HepG2 (cell line): ENCODE results near the gene NEK6. TPM values are rescaled to one million over a fixed set of nuclear protein-coding genes. Genes with fewer than 3 reads are reported as not detected.

ENCODE experiments used
- ARID5B ChIP-seq: IDR thresholded peaks from 2 replicates; pipeline ENCODE4 v1.4.0; 2020; ENCODE audit warnings: mild to moderate bottlenecking, missing genetic modification reagents
- ATRX ChIP-seq: sonication (generic); formaldehyde crosslinking; IDR thresholded peaks from 2 replicates; pipeline ENCODE4 v1.4.0; 2020; ENCODE audit warnings: missing genetic modification reagents, borderline replicate concordance
- CEBPB ChIP-seq: IDR thresholded peaks from 2 replicates; pipeline ENCODE4 v1.6.1; 2011; ENCODE audit warnings: low read depth, low read length, improper control_type of control experiment, borderline replicate concordance
- FOXA3 ChIP-seq: IDR thresholded peaks from 2 replicates; pipeline ENCODE4 v1.6.1; 2016; ENCODE audit warnings: missing genetic modification reagents, missing compliant biosample characterization
- FOXO1 ChIP-seq: sonication (generic); formaldehyde crosslinking; IDR thresholded peaks from 2 replicates; pipeline ENCODE4 v1.4.0; 2020; ENCODE audit warnings: missing genetic modification reagents
- FOXP1 ChIP-seq, 2 experiments: fragments of 450-650 bp in 1 of 2; IDR thresholded peaks; 2 replicates each; pipeline ENCODE4 v1.6.1; 2017 to 2018; ENCODE audit warnings: antibody characterized with exemption in 1 of 2
- IRF2 ChIP-seq: IDR thresholded peaks from 2 replicates; pipeline ENCODE4 v1.6.1; 2018; ENCODE audit warnings: missing genetic modification reagents, missing compliant biosample characterization
- MEIS1 ChIP-seq: sonication (generic); formaldehyde crosslinking; IDR thresholded peaks from 2 replicates; pipeline ENCODE4 v1.9.0; 2021; ENCODE audit warnings: mild to moderate bottlenecking, missing genetic modification reagents, moderate library complexity, borderline replicate concordance
- NCOA2 ChIP-seq: sonication (generic); formaldehyde crosslinking; IDR thresholded peaks from 2 replicates; pipeline ENCODE4 v1.8.0; 2022; ENCODE audit warnings: inconsistent platforms
- PATZ1 ChIP-seq: sonication (generic); formaldehyde crosslinking; IDR thresholded peaks from 2 replicates; pipeline ENCODE4 v1.4.0; 2020; ENCODE audit warnings: missing genetic modification reagents
- PITX1 ChIP-seq: sonication (generic); formaldehyde crosslinking; IDR thresholded peaks from 2 replicates; pipeline ENCODE4 v1.5.1; 2020; ENCODE audit warnings: mild to moderate bottlenecking, missing genetic modification reagents
- POLR2AphosphoS2 ChIP-seq: IDR thresholded peaks from 2 replicates; pipeline ENCODE4 v1.6.1; 2011; ENCODE audit warnings: low read depth, low read length, improper control_type of control experiment
- RARA ChIP-seq: IDR thresholded peaks from 2 replicates; pipeline ENCODE4 v1.6.1; 2016; ENCODE audit warnings: missing genetic modification reagents, missing compliant biosample characterization
- RFXANK ChIP-seq: IDR thresholded peaks from 2 replicates; pipeline ENCODE4 v1.6.1; 2016
- SNAI1 ChIP-seq: sonication (generic); formaldehyde crosslinking; IDR thresholded peaks from 2 replicates; pipeline ENCODE4 v1.5.0; 2020; ENCODE audit warnings: mild to moderate bottlenecking, missing genetic modification reagents, borderline replicate concordance
- ZNF12 ChIP-seq: sonication (generic); formaldehyde crosslinking; IDR thresholded peaks from 2 replicates; pipeline ENCODE4 v1.5.0; 2020; ENCODE audit warnings: missing genetic modification reagents
- ZNF441 ChIP-seq: sonication (generic); formaldehyde crosslinking; IDR thresholded peaks from 2 replicates; pipeline ENCODE4 v1.7.0; 2021; ENCODE audit warnings: missing genetic modification reagents, borderline replicate concordance
- ZNF574 ChIP-seq: sonication (generic); formaldehyde crosslinking; IDR thresholded peaks from 2 replicates; pipeline ENCODE4 v1.4.0; 2020; ENCODE audit warnings: missing genetic modification reagents
- ZNF800 ChIP-seq: sonication (generic); formaldehyde crosslinking; IDR thresholded peaks from 2 replicates; pipeline ENCODE4 v1.4.0; 2020; ENCODE audit warnings: missing genetic modification reagents
- polyA plus RNA-seq, 8 experiments: library from polyadenylated mRNA; depleted of rRNA in 3 of 8; stranded (reverse) in 7 of 8; unstranded in 1 of 8; fragments of >200 nt; fragmentation: Illumina TruSeq in 4 of 8; extraction: Trizol in 4 of 8; gene quantifications; 2 replicates each; pipeline versions ENCODE4 v1.2.1 to v1.2.3, GENCODE V29; 2011 to 2016; ENCODE audit warnings: low read depth in 4 of 8, missing spikeins in 1 of 8, mixed read lengths in 1 of 8; ENCODE audit not compliant: insufficient read depth in 1 of 8
- total RNA-seq, 5 experiments: library from RNA; depleted of rRNA; stranded (reverse); fragments of >200 nt; fragmentation: Illumina TruSeq; extraction: Trizol; gene quantifications; 2 replicates each; pipeline ENCODE4 v1.2.3, GENCODE V29; 2016; ENCODE audit warnings: low read depth in 1 of 5

The NEK6 gene
- total and polyA plus RNA-seq, 2 of the 13 experiments (the other 11 are each of a cell fraction or from before 2014, with no cell fraction given) = 30.4 to 119 TPM

- TF ChIP-seq IRF2 (CRISPR knock-in tag) (no peak), ARID5B (CRISPR knock-in tag) (peak; percentile 70), FOXA3 (CRISPR knock-in tag) (peak; percentile 88), PATZ1 (CRISPR knock-in tag) (no peak), RFXANK (CRISPR knock-in tag) (no peak), SNAI1 (CRISPR knock-in tag) (no peak), FOXO1 (CRISPR knock-in tag) (peak; percentile 68; the same call in 1 of the 2 replicates), ZNF574 (CRISPR knock-in tag) (0 out of 2 replicates have a peak, but pooled peaks have one; percentile 32), ATRX (CRISPR knock-in tag) (no peak), NCOA2 (CRISPR knock-in tag) (peak; percentile 26; the same call in 1 of the 2 replicates), MEIS1 (CRISPR knock-in tag) (peak; percentile 70; the same call in 1 of the 2 replicates), ZNF12 (peak; percentile 46), ZNF441 (peak; percentile 28; the same call in 1 of the 2 replicates), POLR2AphosphoS2 (no peak), PITX1 (peak; percentile 71; the same call in 1 of the 2 replicates), CEBPB (no peak), FOXP1 (IDR thresholded peaks at IDR 0.05) (peak; percentile 95), FOXP1 (CRISPR knock-in tag; IDR thresholded peaks at IDR 0.05) (peak; percentile 98), RARA (CRISPR knock-in tag) (peak; percentile 54; the same call in 1 of the 2 replicates), ZNF800 (CRISPR knock-in tag) (0 out of 2 replicates have a peak, but pooled peaks have one; percentile 32)
These were observed 133.3 kb downstream of the NEK6 start (continued) for GRCh38 chr9:124390794-124391658.
